Measurements from ENCODE around the gene NCOA4.

DNA sequence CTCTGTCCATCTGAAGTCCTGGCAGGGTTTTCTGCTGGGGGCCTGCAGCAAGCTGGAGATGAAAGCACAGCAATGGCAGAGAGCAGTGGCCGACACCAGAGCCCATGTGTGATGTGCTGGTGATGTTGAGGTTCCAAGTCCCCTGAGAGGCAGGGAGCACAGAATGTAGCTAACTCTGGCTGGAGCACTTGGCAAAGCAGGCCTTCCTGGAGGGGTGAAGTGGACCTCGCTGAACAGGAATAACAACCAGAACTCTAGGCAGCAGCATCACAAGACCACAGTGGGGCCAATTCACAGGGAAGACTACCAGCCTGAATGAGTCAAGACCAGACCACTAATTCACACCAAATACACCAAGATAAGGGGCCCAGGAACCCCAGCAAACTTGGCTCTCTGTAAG is 38.5 kb upstream of the NCOA4 start:
- TF ChIP-seq, protein P1, sequence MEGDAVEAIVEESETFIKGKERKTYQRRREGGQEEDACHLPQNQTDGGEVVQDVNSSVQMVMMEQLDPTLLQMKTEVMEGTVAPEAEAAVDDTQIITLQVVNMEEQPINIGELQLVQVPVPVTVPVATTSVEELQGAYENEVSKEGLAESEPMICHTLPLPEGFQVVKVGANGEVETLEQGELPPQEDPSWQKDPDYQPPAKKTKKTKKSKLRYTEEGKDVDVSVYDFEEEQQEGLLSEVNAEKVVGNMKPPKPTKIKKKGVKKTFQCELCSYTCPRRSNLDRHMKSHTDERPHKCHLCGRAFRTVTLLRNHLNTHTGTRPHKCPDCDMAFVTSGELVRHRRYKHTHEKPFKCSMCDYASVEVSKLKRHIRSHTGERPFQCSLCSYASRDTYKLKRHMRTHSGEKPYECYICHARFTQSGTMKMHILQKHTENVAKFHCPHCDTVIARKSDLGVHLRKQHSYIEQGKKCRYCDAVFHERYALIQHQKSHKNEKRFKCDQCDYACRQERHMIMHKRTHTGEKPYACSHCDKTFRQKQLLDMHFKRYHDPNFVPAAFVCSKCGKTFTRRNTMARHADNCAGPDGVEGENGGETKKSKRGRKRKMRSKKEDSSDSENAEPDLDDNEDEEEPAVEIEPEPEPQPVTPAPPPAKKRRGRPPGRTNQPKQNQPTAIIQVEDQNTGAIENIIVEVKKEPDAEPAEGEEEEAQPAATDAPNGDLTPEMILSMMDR (IDR thresholded peaks at IDR 0.05 in 2 of 3, conservative IDR thresholded peaks at IDR 0.05 in 1 of 3; ENCODE audit: borderline replicate concordance in 1 of 3, insufficient read depth in 1 of 3, low read depth in 2 of 3, low read length in 2 of 3) = no peak
- TF ChIP-seq EZH2 (IDR thresholded peaks at IDR 0.05) = no peak

All from HCT116 (cell line).